Measurements from ENCODE around the gene ETNK2. TPM values are rescaled to one million over a fixed set of nuclear protein-coding genes. Genes with fewer than 3 reads are reported as not detected.
A peak's percentile ranks its signal among the peaks of the same experiment; 100 is the strongest.
"Not testable (repeated sequence)": the region's sequence is repeated elsewhere in the genome, so short reads cannot be mapped to it uniquely, and the experiment has no call there.

ETNK2 gene
- total RNA-seq, 2 experiments from 2014 or later: not detected

- Mint-ChIP-seq H3K27ac (peak overlapping the region; percentile 72), H3K36me3 (no peaks in the 10 kb centered on the region), H3K4me1 (peaks cover 38% of the 10 kb centered on the region), H3K4me3 (peak overlapping the region; percentile 4), H3K27me3 (peaks cover 2% of the 10 kb centered on the region), H3K9me3 (ENCODE audit: low read depth) (no peaks in the 10 kb centered on the region)
- ATAC-seq: no peak
- no peak for DNase-seq
- CTCF ChIA-PET: no interaction called here
These were observed 46.7 kb downstream of the ETNK2 start for GRCh38 chr1:204105131-204105515.

DNA sequence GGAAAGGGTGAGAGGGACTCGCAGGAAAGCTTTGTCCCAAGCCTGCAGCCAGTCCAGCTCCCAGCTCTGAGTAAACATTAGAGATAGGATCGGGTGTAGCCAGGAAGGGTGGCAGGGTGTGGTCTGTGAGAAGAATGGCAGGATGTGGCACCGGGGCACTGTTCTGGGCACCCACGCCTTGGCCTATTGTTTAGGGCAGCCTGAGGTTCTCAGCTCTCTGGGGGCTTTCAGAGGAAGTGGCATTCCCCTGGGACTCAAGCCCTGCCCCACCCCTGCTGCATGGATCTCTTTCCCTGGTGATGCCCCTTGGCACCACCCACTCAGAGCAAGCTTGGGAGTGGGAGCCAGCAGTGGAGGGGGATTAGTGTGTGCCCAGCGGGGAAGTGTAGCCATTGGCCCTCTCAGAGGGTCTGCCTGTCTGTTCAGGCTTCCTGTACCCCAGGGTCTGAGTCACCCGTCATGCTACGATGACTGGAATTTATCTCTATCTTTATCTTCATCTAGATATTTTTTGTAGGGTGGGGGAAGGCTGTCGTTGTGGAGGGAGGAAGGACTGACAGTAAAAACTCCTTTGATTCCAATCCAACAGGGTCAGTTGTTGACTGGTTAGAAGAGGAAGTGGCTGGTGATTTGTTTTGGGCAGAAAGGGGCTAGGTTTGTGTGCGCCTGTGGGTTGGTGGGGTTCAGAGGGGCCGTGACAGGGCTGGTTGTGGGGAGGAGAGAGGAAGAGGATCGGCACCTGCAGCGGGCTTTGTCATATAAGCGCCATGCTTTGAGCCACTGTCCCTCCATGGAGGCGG is 47.3 kb downstream of the ETNK2 start:
- ATAC-seq (peak; percentile 54), DNase-seq (peak; percentile 51)
- Mint-ChIP-seq H3K4me1 (peaks cover 38% of the 10 kb centered on the region), H3K4me3 (peak overlapping the region; percentile 4), H3K36me3 (no peaks in the 10 kb centered on the region), H3K27ac (peak overlapping the region; percentile 72), H3K9me3 (ENCODE audit: low read depth) (no peaks in the 10 kb centered on the region), H3K27me3 (peaks cover 2% of the 10 kb centered on the region)
- CTCF ChIA-PET: interaction anchor here (0.9 kb wide), 2 partner anchors 24 to 31 kb away, joined by 3 read pairs; partner anchors contain the start of gene SOX13

GRCh38 chr1:204103431-204103741 is 48.5 kb downstream of the ETNK2 start:
- H3K4me3 Mint-ChIP-seq: no peak overlapping the region
- H3K4me1 Mint-ChIP-seq: peaks cover 38% of the 10 kb centered on the region
- CTCF ChIA-PET: interaction anchor here (1.4 kb wide), 1 partner anchor 25 kb away, joined by 6 read pairs; no protein-coding TSS in a partner anchor
- H3K27ac Mint-ChIP-seq: peak overlapping the region; percentile 72
- peaks cover 2% of the 10 kb centered on the region for H3K27me3 Mint-ChIP-seq
- DNase-seq: no peak
- H3K9me3 Mint-ChIP-seq (ENCODE audit: low read depth): no peaks in the 10 kb centered on the region
- no peaks in the 10 kb centered on the region for H3K36me3 Mint-ChIP-seq
- no peak for ATAC-seq

GRCh38 chr1:204102739-204103430 is 49.0 kb downstream of the ETNK2 start:
- ATAC-seq: peak; percentile 45
- CTCF ChIA-PET: interaction anchor here (1.4 kb wide), 1 partner anchor 26 kb away, joined by 6 read pairs; no protein-coding TSS in a partner anchor
- Mint-ChIP-seq H3K9me3 (ENCODE audit: low read depth) (no peaks in the 10 kb centered on the region), H3K4me1 (peaks cover 38% of the 10 kb centered on the region), H3K4me3 (peak overlapping the region; percentile 27), H3K27me3 (peaks cover 2% of the 10 kb centered on the region), H3K36me3 (no peaks in the 10 kb centered on the region), H3K27ac (peak overlapping the region; percentile 72)
- no peak for DNase-seq

DNA sequence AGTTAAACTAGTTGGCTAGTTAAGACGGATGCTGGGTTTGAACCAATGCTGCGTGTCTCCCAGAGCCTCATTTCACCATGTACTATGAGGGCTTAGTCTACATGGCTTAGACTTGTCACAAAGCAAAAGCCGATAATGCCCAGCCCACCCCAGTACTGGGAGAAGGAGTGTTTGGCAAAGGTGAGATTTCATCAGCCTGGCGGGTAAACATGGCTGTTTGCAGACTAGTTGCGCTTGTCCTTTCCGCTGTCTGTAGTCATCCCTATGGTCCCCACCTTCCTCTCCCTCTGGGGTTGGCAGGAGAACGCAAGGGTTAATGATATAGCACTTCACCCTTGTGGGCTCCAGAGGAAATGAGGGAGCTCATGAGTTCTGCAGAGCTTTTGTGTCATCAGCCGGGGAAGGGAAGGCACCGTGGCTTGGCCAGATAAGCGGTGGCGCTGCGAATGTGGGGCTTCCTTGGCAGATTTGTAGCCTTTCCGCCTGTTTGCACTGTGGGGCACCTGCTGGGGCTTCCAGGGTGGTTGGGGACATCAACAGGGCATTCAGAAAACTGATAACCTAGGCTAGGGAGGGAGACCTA is 49.7 kb downstream of the ETNK2 start:
- Mint-ChIP-seq H3K36me3 (no peaks in the 10 kb centered on the region), H3K27me3 (peaks cover 2% of the 10 kb centered on the region), H3K4me3 (peak overlapping the region; percentile 27), H3K4me1 (peaks cover 38% of the 10 kb centered on the region), H3K9me3 (ENCODE audit: low read depth) (no peaks in the 10 kb centered on the region), H3K27ac (peak overlapping the region; percentile 72)
- no peak for DNase-seq
- ATAC-seq: peak; percentile 25
- CTCF ChIA-PET: interaction anchor here (0.7 to 1.4 kb wide), 2 partner anchors 27 to 32 kb away, joined by 3 to 6 read pairs; no protein-coding TSS in a partner anchor

DNA sequence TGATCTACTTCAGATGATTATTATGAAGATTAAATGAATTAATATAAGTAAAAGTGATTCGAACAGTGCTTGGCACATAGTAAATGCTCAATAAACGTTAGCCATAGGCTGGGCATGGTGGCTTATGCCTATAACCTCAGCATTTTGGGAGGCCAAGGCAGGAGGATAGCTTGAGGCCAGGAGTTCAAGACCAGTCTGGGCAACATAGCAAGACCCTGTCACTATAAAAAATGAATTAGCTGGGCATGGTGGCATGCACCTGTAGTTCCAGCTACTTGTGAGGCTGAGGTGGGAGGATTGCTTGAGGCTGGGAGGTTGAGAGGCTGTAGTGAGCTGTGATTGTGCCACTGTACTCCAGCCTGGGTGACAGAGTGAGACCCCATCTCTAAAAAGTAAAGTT is 52.1 kb downstream of the ETNK2 start:
- ATAC-seq; H3K27me3 Mint-ChIP-seq; H3K27ac Mint-ChIP-seq; H3K4me3 Mint-ChIP-seq; DNase-seq; H3K9me3 Mint-ChIP-seq (ENCODE audit: low read depth); CTCF ChIA-PET; H3K36me3 Mint-ChIP-seq: not testable (repeated sequence)
- H3K4me1 Mint-ChIP-seq: peaks cover 32% of the 10 kb centered on the region

GRCh38 chr1:204098683-204099082 is 53.2 kb downstream of the ETNK2 start:
- Mint-ChIP-seq H3K27ac (no peak overlapping the region), H3K36me3 (no peaks in the 10 kb centered on the region), H3K4me3 (no peak overlapping the region), H3K4me1 (peaks cover 21% of the 10 kb centered on the region), H3K9me3 (ENCODE audit: low read depth) (no peaks in the 10 kb centered on the region), H3K27me3 (peaks cover 8% of the 10 kb centered on the region)
- DNase-seq (no peak), ATAC-seq (no peak)
- CTCF ChIA-PET: no interaction called here

DNA sequence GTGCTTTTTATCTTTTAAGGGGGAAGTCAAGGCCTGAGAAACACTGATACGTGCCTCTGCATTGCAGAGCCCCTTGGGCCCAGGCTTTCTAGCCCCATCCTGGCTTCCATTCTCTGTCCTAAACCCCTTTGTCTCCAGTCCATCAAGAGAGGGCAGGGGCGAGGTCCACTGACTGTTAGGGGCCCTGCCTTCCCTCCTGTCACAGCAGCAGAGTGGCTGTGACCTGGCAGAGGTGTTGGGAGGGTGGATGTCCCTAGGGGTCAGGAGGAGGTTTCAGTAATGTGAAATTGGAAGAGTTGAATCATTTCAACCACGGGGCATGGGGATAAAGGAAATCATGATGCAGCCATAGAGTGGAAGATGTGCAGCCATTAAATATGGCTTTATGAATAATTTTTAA is 54.9 kb downstream of the ETNK2 start:
- CTCF ChIA-PET: no interaction called here
- DNase-seq (no peak), ATAC-seq (no peak)
- Mint-ChIP-seq H3K27me3 (peaks cover 8% of the 10 kb centered on the region), H3K4me1 (peaks cover 5% of the 10 kb centered on the region), H3K9me3 (ENCODE audit: low read depth) (no peaks in the 10 kb centered on the region), H3K4me3 (no peak overlapping the region), H3K27ac (no peak overlapping the region), H3K36me3 (no peaks in the 10 kb centered on the region)

- Mint-ChIP-seq H3K27ac (no peak overlapping the region), H3K27me3 (peaks cover 10% of the 10 kb centered on the region), H3K9me3 (ENCODE audit: low read depth) (no peaks in the 10 kb centered on the region), H3K4me3 (no peak overlapping the region), H3K4me1 (no peaks in the 10 kb centered on the region), H3K36me3 (no peaks in the 10 kb centered on the region)
- ATAC-seq (no peak), DNase-seq (no peak)
- CTCF ChIA-PET: interaction anchor here (1.5 kb wide), 1 partner anchor 697 kb away, joined by 3 read pairs; no protein-coding TSS in a partner anchor
These were observed 56.8 kb downstream of the ETNK2 start for GRCh38 chr1:204094856-204095634.

GRCh38 chr1:204094313-204094729 is 57.5 kb downstream of the ETNK2 start:
- no peak for ATAC-seq
- Mint-ChIP-seq H3K27me3 (peaks cover 10% of the 10 kb centered on the region), H3K4me1 (no peaks in the 10 kb centered on the region), H3K36me3 (no peaks in the 10 kb centered on the region), H3K9me3 (ENCODE audit: low read depth) (no peaks in the 10 kb centered on the region), H3K27ac (no peak overlapping the region), H3K4me3 (no peak overlapping the region)
- no peak for DNase-seq
- CTCF ChIA-PET: no interaction called here

DNA sequence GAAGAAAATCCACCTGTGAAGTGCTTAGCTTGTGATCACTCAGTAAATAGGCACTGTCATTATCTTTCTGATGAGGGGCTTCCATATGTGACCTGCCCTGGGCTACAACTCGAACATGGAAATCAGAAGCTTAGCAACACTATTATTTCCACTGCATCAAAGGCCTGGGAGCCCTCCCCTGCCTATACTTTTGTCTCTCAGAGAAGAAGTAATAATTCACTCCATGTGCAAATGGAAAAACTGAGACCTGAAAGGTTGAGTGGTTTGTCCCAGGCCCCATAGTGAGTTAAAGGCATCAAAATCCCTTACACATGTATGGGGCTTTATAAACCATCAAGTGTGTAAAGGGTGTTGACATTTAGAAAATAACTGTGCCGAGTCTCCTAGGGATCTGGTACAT is 58.1 kb downstream of the ETNK2 start:
- DNase-seq (no peak), ATAC-seq (no peak)
- Mint-ChIP-seq H3K4me3 (no peak overlapping the region), H3K9me3 (ENCODE audit: low read depth) (no peaks in the 10 kb centered on the region), H3K36me3 (no peaks in the 10 kb centered on the region), H3K27me3 (peaks cover 10% of the 10 kb centered on the region), H3K4me1 (no peaks in the 10 kb centered on the region), H3K27ac (no peak overlapping the region)
- CTCF ChIA-PET: interaction anchor here (1.4 kb wide), 1 partner anchor 35 kb away, joined by 6 read pairs; no protein-coding TSS in a partner anchor

- DNase-seq (no peak), ATAC-seq (no peak)
- H3K36me3 Mint-ChIP-seq: no peaks in the 10 kb centered on the region
- CTCF ChIA-PET: interaction anchor here (1.4 kb wide), 1 partner anchor 35 kb away, joined by 6 read pairs; no protein-coding TSS in a partner anchor
- H3K27ac Mint-ChIP-seq: no peak overlapping the region
- H3K4me3 Mint-ChIP-seq: no peak overlapping the region
- H3K9me3 Mint-ChIP-seq (ENCODE audit: low read depth): no peaks in the 10 kb centered on the region
- no peaks in the 10 kb centered on the region for H3K4me1 Mint-ChIP-seq
- H3K27me3 Mint-ChIP-seq: peaks cover 10% of the 10 kb centered on the region
These were observed 58.5 kb downstream of the ETNK2 start for GRCh38 chr1:204093421-204093717.

Measured in activated CD8-positive, alpha-beta memory T cell treated with anti-CD3 and anti-CD28 coated beads, Interleukin-2, amount 10 ng/mL, durations not matched to agents 7 days and 5 days (primary cell).